HEK293 (cell line): ENCODE results near the gene THEM4.

Source experiments
- CTCF ChIA-PET: fragments of 350-600 bp; formaldehyde crosslinking; extraction: SDS; loops from one replicate; lab custom pipeline; 2021; ENCODE audit warnings: antibody characterized with exemption; lab: Yijun Ruan, JAX
- POLR2A ChIA-PET: fragments of 300-600 bp; formaldehyde crosslinking; extraction: SDS; loops from one replicate; lab custom pipeline; 2020; ENCODE audit warnings: antibody characterized with exemption, inconsistent platforms; lab: Yijun Ruan, JAX
- H3K27ac ChIP-seq: fragments of 200-500 bp; sonication (Bioruptor generic); 2 replicates; pipeline ENCODE4 v1.5.1; 2014; ENCODE audit warnings: low read depth, low read length, control low read depth, inconsistent platforms; ENCODE audit errors: extremely low read depth
- H3K36me3 ChIP-seq, 2 experiments: fragments of 200-500 bp in 1 of 2; sonication (Bioruptor generic) in 1 of 2; 1 replicate in 1 of 2; 2 replicates in 1 of 2; pipeline ENCODE4 v1.5.1; 2014 to 2017; ENCODE audit warnings: inconsistent platforms in 2 of 2, low read length in 2 of 2; ENCODE audit not compliant: control insufficient read depth in 2 of 2, insufficient read depth in 1 of 2
- H3K4me1 ChIP-seq: fragments of 200-500 bp; sonication (Bioruptor generic); 2 replicates; pipeline ENCODE4 v1.5.1; 2014; ENCODE audit warnings: mild to moderate bottlenecking, low read length, inconsistent platforms; ENCODE audit not compliant: control insufficient read depth, insufficient read depth
- H3K4me3 ChIP-seq: 2 replicates; pipeline ENCODE4 v1.5.1; 2011; ENCODE audit warnings: low read depth, mild to moderate bottlenecking, control low read depth, low read length, moderate library complexity
- H3K9me3 ChIP-seq: fragments of 200-500 bp; sonication (Bioruptor generic); 2 replicates; pipeline ENCODE4 v1.5.1; 2014; ENCODE audit warnings: low read depth, low read length, inconsistent platforms; ENCODE audit not compliant: control insufficient read depth, insufficient read depth
- GLI4 ChIP-seq: fragments of 450-650 bp; formaldehyde crosslinking; IDR thresholded peaks from 2 replicates; pipeline ENCODE4 v1.5.1; 2016; ENCODE audit warnings: missing biosample characterization, missing genetic modification characterization
- PRDM1 ChIP-seq: fragments of 450-650 bp; formaldehyde crosslinking; IDR thresholded peaks from 2 replicates; pipeline ENCODE4; 2016; ENCODE audit warnings: missing biosample characterization, missing genetic modification characterization
- REST ChIP-seq: fragments of 450-650 bp; formaldehyde crosslinking; IDR thresholded peaks from 2 replicates; pipeline ENCODE4 v1.5.1; 2016; ENCODE audit warnings: missing biosample characterization, missing genetic modification characterization
- ZBTB1 ChIP-seq: fragments of 450-650 bp; formaldehyde crosslinking; IDR thresholded peaks from 2 replicates; pipeline ENCODE4 v1.5.1; 2016; ENCODE audit warnings: missing biosample characterization, missing genetic modification characterization
- ZBTB10 ChIP-seq: fragments of 450-650 bp; formaldehyde crosslinking; IDR thresholded peaks from 2 replicates; pipeline ENCODE4 v1.5.1; 2016; ENCODE audit warnings: missing biosample characterization, missing genetic modification characterization
- ZNF146 ChIP-seq: fragments of 450-650 bp; formaldehyde crosslinking; IDR thresholded peaks from 2 replicates; pipeline ENCODE4 v1.5.1; 2016; ENCODE audit warnings: missing biosample characterization, missing genetic modification characterization
- ZNF280D ChIP-seq: fragments of 450-650 bp; formaldehyde crosslinking; IDR thresholded peaks from 2 replicates; pipeline ENCODE4 v1.5.1; 2016; ENCODE audit warnings: missing biosample characterization, missing genetic modification characterization
- ZNF324 ChIP-seq: fragments of 450-650 bp; formaldehyde crosslinking; IDR thresholded peaks from 2 replicates; pipeline ENCODE4 v1.5.1; 2016; ENCODE audit warnings: missing biosample characterization, missing genetic modification characterization
- ZNF335 ChIP-seq: fragments of 450-650 bp; formaldehyde crosslinking; conservative IDR thresholded peaks from 2 replicates; pipeline ENCODE4 v1.5.1; 2016; ENCODE audit warnings: missing biosample characterization, missing genetic modification characterization
- ZNF513 ChIP-seq: fragments of 450-650 bp; IDR thresholded peaks from 2 replicates; pipeline ENCODE4 v1.5.1; 2018; ENCODE audit warnings: missing biosample characterization, missing genetic modification characterization
- ZNF548 ChIP-seq: fragments of 450-650 bp; formaldehyde crosslinking; IDR thresholded peaks from 2 replicates; pipeline ENCODE4 v1.5.1; 2016; ENCODE audit warnings: missing biosample characterization, missing genetic modification characterization
- ZNF555 ChIP-seq: fragments of 450-650 bp; formaldehyde crosslinking; conservative IDR thresholded peaks from 2 replicates; pipeline ENCODE4 v1.5.1; 2017; ENCODE audit warnings: missing biosample characterization, mild to moderate bottlenecking, missing genetic modification characterization, inconsistent platforms
- ZNF560 ChIP-seq: fragments of 450-650 bp; formaldehyde crosslinking; IDR thresholded peaks from 2 replicates; pipeline ENCODE4 v1.5.1; 2017; ENCODE audit warnings: missing biosample characterization, missing genetic modification characterization, borderline replicate concordance
- ZNF600 ChIP-seq: fragments of 450-650 bp; formaldehyde crosslinking; IDR thresholded peaks from 2 replicates; pipeline ENCODE4 v1.5.1; 2016; ENCODE audit warnings: missing biosample characterization, missing genetic modification characterization
- ZNF645 ChIP-seq: fragments of 450-650 bp; formaldehyde crosslinking; IDR thresholded peaks from 2 replicates; pipeline ENCODE4; 2016; ENCODE audit warnings: missing biosample characterization, missing genetic modification characterization

Gene THEM4

GRCh38 chr1:151847867-151848596 lies 61.3 kb downstream of the THEM4 start (continued):
- TF ChIP-seq ZNF645 (no peak), ZNF324 (tag by site-specific recombination) (no peak), REST (tag by site-specific recombination) (no peak), ZNF513 (no peak), ZNF560 (tag by site-specific recombination) (no peak), ZNF146 (tag by site-specific recombination) (no peak), ZBTB1 (no peak), ZBTB10 (tag by site-specific recombination) (no peak)

- POLR2A ChIA-PET, result interaction anchor here (0.5 kb wide), 1 partner anchor 7 kb away, joined by 5 read pairs; no protein-coding TSS in a partner anchor
- H3K4me3 ChIP-seq, result no peak overlapping the region
- H3K9me3 ChIP-seq, result no peaks in the 10 kb centered on the region
- TF ChIP-seq GLI4 (tag by site-specific recombination) (no peak), ZNF555 (tag by site-specific recombination) (no peak), ZNF548 (tag by site-specific recombination) (no peak), ZNF600 (tag by site-specific recombination) (no peak), ZNF280D (tag by site-specific recombination) (no peak), PRDM1 (tag by site-specific recombination) (no peak), ZNF335 (peak; percentile 73)
- H3K27ac ChIP-seq, result no peak overlapping the region
- no peaks in the 10 kb centered on the region for H3K4me1 ChIP-seq
- CTCF ChIA-PET, result interaction anchor here (0.6 to 1.7 kb wide), 3 partner anchors 10 to 1318 kb away, joined by 3 to 11 read pairs (median 3); partner anchors contain the start of gene LCE2A
- H3K36me3 ChIP-seq, result no peaks in the 10 kb centered on the region
Observed at GRCh38 chr1:151846686-151847237, 62.5 kb downstream of the THEM4 start.
